ENCODE measurements around the gene MN1.

DNA sequence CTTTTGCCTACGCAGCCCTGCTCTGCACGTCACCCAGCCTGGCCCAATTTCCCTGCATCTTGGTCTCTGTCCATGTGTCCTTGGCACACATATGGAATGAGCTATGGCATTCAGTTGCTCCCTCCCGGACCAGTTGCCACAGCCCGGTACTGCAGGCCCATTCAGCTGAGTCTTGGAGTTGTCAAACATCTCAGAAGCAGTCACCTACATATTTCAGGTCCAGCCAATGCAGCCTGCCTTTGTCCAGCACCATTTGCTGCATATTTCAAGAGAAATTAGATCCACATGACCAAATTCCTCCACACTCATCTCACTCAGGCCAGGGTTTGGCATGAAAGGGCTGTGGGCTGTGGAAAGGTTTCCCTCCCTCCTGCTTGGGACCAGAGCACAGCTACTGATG, 76.8 kb downstream of the MN1 start:
- TF ChIP-seq SUZ12 (IDR thresholded peaks at IDR 0.05; ENCODE audit: extremely low read depth, insufficient read depth, insufficient read length) (no peak), ZNF274 (IDR thresholded peaks at IDR 0.05; ENCODE audit: low read depth, low read length) (no peak)
